Measurements from ENCODE around the gene KNOP1.

DNA sequence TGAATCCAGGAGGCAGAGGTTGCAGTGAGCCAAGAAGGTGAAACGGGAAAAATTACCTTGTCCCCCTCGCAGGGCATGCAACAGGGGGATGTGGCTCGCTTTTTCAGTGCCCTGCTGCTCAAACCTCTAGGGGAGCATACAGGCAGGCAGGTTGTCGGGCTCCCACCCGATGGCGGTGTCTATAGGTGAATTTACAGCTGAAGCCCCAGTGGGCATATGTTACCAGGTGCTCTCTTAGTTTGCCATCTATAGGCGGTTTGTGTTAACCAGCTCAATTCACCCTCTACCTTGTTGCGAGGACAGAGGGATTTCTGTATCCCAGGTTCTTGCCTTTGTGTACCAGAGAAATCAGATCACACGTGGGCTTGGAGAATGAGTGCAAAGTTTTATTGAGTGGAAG is 49.0 kb upstream of the KNOP1 start:
- TF ChIP-seq TAF1 (IDR thresholded peaks at IDR 0.05; ENCODE audit: borderline replicate concordance, low read depth, low read length), result no peak
- no peak for TF ChIP-seq POLR2A (IDR thresholded peaks at IDR 0.05; ENCODE audit: low read depth, low read length)
- TF ChIP-seq POLR2AphosphoS5 (IDR thresholded peaks at IDR 0.05; ENCODE audit: low read depth, low read length), result no peak
